AG10803 (cell line): Measurements from ENCODE around the gene PEF1.

Experiments
- DNase-seq: peaks from one replicate; pipeline ENCODE4 v3.0.0; 2010; ENCODE audit warnings: low read depth
- H3K4me3 ChIP-seq: 2 replicates; pipeline ENCODE4 v1.5.1; 2011; ENCODE audit warnings: mild to moderate bottlenecking, low read length, control low read depth
- TF ChIP-seq, protein P1 (sequence below): conservative IDR thresholded peaks from 2 replicates; pipeline ENCODE4 v1.5.1; 2011; ENCODE audit warnings: mild to moderate bottlenecking, low read length, control low read depth, inconsistent platforms

PEF1 gene

DNA sequence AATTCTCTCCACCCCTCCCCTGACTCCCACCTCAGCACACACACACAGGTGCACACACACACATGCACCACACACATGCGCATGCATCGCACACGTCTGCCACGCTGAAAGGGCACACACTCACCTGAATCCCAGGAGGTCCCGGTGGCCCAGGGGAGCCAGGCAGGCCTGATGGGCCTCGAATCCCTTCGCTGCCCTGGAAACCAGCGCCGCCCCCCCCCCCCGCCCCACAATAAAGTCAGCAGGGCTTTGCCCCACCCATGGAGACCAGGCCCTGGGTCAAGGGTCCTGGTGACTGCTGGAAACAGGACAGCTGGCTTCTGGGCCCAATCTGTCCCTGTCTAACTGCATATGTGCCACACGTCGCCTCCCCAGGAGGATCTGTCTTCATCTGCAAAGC is 17.8 kb upstream of the PEF1 start:
- no peak for DNase-seq
- TF ChIP-seq, protein P1, sequence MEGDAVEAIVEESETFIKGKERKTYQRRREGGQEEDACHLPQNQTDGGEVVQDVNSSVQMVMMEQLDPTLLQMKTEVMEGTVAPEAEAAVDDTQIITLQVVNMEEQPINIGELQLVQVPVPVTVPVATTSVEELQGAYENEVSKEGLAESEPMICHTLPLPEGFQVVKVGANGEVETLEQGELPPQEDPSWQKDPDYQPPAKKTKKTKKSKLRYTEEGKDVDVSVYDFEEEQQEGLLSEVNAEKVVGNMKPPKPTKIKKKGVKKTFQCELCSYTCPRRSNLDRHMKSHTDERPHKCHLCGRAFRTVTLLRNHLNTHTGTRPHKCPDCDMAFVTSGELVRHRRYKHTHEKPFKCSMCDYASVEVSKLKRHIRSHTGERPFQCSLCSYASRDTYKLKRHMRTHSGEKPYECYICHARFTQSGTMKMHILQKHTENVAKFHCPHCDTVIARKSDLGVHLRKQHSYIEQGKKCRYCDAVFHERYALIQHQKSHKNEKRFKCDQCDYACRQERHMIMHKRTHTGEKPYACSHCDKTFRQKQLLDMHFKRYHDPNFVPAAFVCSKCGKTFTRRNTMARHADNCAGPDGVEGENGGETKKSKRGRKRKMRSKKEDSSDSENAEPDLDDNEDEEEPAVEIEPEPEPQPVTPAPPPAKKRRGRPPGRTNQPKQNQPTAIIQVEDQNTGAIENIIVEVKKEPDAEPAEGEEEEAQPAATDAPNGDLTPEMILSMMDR, result no peak
- H3K4me3 ChIP-seq, result no peak overlapping the region

DNA sequence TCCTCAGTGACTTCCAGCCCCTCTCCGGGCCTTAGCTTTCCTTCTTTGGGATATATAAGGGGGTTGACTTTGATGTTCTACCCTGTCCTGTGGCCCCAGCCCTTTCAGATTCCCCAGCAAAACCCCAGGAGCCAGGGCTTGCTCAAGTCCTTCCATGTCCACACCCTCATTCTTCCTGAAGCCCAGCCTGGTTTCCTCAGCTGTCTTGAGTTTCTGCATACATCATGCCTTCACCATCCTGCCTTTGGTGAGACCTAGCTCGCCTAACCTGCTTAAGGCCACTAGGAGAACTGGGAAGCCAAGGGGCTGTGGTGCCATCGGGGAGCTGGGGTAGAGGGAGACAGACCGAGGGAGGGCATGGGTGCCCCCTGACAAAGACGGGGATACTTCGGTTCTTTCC is 17.2 kb upstream of the PEF1 start:
- no peak overlapping the region for H3K4me3 ChIP-seq
- TF ChIP-seq, protein P1, result no peak
- no peak for DNase-seq

DNA sequence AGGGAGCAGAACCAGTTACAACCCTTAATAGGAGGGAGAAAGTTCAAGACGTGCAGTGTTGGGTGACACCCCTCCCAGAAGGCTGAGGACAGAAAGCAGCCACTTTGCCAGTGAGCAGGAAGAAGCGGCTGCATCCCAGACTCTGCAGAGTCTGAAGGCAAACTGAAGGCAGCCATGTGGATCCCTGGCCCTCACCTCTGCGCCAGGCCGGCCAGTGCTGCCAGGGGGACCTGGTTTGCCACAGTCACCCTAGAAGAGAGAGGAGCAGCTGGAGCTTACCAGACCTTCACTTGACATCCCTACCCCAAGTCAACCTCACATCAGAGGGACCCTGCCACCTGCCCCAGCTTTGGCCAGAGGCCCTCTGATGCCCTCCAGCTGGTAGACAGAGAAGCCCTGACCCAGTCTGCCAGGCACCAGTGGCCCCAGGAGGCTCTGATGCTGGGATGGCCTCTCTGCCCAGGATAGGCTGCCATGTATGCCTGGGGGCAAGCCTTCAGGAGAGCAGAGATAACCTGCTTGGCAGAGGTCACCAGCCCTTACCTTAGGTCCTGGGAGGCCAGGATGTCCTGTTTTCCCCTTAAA is 16.3 kb upstream of the PEF1 start:
- no peak for DNase-seq
- TF ChIP-seq, protein P1, result no peak
- H3K4me3 ChIP-seq, result no peak overlapping the region

DNA sequence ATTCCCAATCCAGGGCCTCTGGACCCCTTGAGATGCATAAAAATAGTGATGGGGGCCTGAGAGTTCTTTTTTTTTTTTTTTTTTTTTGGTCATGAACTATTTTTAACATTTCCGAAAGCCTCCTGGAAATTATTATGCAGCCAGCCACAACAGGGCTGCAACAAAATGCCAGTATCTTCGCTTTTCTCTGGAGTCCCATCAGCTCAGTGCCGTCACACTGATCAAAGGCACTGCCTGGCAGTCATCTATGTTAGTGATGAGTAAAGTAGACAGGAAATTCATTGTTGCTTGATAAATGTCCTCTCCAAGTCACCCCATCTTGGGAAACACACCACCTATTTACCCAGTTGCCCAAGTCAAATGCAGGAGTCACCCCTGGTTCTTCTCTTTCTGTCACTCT is 15.2 kb upstream of the PEF1 start:
- TF ChIP-seq, protein P1, result no peak
- no peak for DNase-seq
- no peak overlapping the region for H3K4me3 ChIP-seq

DNA sequence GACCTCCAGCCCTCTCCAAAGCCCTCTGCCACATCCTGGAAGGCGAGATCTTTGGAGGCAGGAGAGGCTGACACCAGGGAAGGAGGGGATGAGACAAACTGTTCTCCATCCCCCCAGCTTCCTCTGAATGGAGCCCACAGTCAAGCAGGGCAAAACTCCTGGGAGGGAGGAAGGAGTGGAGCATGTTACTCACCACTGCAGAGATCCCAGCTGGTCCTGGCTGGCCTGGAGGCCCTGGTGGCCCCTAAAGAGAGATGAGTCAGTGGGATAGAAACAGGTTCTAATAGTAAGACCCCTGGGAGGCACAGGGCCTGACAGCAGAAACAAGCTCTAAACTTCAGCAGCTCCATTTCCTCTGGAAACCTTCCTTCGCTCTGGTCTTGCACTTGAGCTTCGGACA is 14.0 kb upstream of the PEF1 start:
- DNase-seq, result no peak
- no peak overlapping the region for H3K4me3 ChIP-seq
- TF ChIP-seq, protein P1, result no peak

DNA sequence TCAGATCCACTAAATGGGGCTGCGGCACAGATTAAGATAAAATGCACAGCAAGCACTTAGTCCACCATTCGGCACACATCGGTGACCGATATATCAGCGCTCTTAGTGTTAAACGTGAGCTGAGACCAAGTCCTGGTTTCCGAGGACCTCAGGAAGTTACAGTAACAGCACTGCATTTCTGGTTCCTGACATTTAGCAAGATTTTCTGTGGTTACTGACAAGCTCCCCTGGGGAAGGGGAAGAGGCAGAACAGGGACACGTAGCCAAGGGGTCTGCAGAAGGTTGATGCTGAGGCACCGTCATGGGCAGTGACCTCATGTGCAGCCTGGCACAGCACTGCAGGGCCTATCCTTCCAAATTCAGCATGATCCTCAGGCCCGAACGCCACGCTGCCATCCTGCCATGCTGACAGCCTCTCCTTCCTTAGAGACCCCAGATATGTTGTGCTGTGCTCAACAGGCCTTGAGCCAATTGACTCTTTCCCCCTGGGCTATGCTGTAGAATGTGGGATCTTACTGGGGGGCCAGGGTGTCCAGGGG is 13.4 kb upstream of the PEF1 start:
- TF ChIP-seq, protein P1, result no peak
- no peak overlapping the region for H3K4me3 ChIP-seq
- no peak for DNase-seq

DNA sequence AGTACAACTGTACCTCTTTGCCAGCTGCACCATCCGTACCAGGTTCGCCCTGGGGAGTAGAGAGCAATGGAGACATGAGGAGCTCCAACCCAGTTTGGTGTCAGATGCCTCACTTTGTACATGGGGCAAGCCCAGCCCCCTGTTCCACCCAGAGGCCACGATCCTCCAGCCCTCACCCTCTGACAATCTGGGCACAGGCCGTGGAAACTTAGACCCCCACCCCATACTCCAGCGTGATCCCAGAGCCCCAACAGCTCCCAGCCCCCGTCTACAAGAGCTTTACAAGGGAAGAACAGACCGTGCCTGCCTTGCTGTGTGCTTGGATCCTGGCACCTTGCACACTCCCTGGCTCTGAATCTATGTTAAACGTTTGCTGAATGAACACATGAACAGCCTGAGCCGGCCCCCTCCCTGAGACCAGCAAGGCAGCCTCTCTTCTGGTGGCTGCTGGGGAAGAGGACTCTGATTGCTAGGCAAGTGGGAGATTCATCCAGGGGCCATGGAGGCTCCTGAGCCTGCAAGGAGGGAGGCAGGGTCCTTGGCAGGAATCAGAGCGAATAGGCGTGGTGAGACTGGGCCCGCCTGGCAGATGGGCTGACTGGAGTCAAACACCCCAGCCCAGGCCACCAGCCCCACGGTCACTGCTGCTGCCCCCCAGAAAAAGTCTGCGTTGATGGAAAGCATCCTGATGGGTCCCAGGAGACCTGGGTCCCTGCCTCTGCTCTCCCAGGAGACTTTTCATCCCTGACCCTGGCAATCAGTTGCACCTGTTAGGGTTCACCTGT is 12.5 kb upstream of the PEF1 start:
- no peak overlapping the region for H3K4me3 ChIP-seq
- TF ChIP-seq, protein P1, result no peak
- no peak for DNase-seq
